Mucosa of stomach (tissue), 1 donor: ENCODE measurements around the gene WNT9B.

Experiments
- H3K27me3 ChIP-seq: one replicate; pipeline ENCODE4 v1.7.0; 2013; ENCODE audit warnings: mild to moderate bottlenecking, low read length; ENCODE audit not compliant: control insufficient read depth, insufficient read depth
- H3K36me3 ChIP-seq: one replicate; pipeline ENCODE4 v1.7.0; 2013; ENCODE audit warnings: low read length; ENCODE audit not compliant: control insufficient read depth, insufficient read depth
- H3K4me1 ChIP-seq: one replicate; pipeline ENCODE4 v1.7.0; 2013; ENCODE audit warnings: mild to moderate bottlenecking, low read length; ENCODE audit not compliant: control insufficient read depth, insufficient read depth
- H3K4me3 ChIP-seq: one replicate; pipeline ENCODE4 v1.7.0; 2013; ENCODE audit warnings: low read length
- H3K9ac ChIP-seq: one replicate; pipeline ENCODE4 v1.7.0; 2013; ENCODE audit warnings: mild to moderate bottlenecking, low read length, moderate library complexity
- H3K9me3 ChIP-seq: one replicate; pipeline ENCODE4 v1.7.0; 2013; ENCODE audit warnings: mild to moderate bottlenecking, low read length, moderate library complexity; ENCODE audit not compliant: control insufficient read depth
- donor health status: Pancreatic carcinoma.

The WNT9B gene

GRCh38 chr17:46866747-46867146 is 15.4 kb downstream of the WNT9B start:
- H3K9ac ChIP-seq = no peak overlapping the region
- H3K4me1 ChIP-seq = peaks cover 6% of the 10 kb centered on the region
- no peaks in the 10 kb centered on the region for H3K9me3 ChIP-seq
- H3K4me3 ChIP-seq = no peak overlapping the region
- H3K27me3 ChIP-seq = peaks cover 5% of the 10 kb centered on the region
- H3K36me3 ChIP-seq = no peaks in the 10 kb centered on the region

GRCh38 chr17:46868689-46869187 is 17.4 kb downstream of the WNT9B start:
- H3K4me3 ChIP-seq = no peak overlapping the region
- no peaks in the 10 kb centered on the region for H3K36me3 ChIP-seq
- H3K9me3 ChIP-seq = no peaks in the 10 kb centered on the region
- H3K27me3 ChIP-seq = peaks cover 5% of the 10 kb centered on the region
- peaks cover 6% of the 10 kb centered on the region for H3K4me1 ChIP-seq
- H3K9ac ChIP-seq = no peak overlapping the region

GRCh38 chr17:46869296-46869695 is 17.9 kb downstream of the WNT9B start:
- Histone ChIP-seq H3K9ac (no peak overlapping the region), H3K4me3 (no peak overlapping the region), H3K27me3 (peaks cover 5% of the 10 kb centered on the region), H3K4me1 (peaks cover 6% of the 10 kb centered on the region), H3K9me3 (no peaks in the 10 kb centered on the region), H3K36me3 (no peaks in the 10 kb centered on the region)

GRCh38 chr17:46869975-46870803 is 18.8 kb downstream of the WNT9B start:
- no peaks in the 10 kb centered on the region for H3K9me3 ChIP-seq
- no peaks in the 10 kb centered on the region for H3K36me3 ChIP-seq
- H3K4me3 ChIP-seq = no peak overlapping the region
- peaks cover 5% of the 10 kb centered on the region for H3K27me3 ChIP-seq
- no peak overlapping the region for H3K9ac ChIP-seq
- peaks cover 6% of the 10 kb centered on the region for H3K4me1 ChIP-seq

- Histone ChIP-seq H3K4me3 (no peak overlapping the region), H3K4me1 (peaks cover 6% of the 10 kb centered on the region), H3K36me3 (no peaks in the 10 kb centered on the region), H3K9ac (no peak overlapping the region), H3K9me3 (no peaks in the 10 kb centered on the region), H3K27me3 (no peaks in the 10 kb centered on the region)
Observed at GRCh38 chr17:46872421-46872820, 21.0 kb downstream of the WNT9B start.

- H3K9me3 ChIP-seq = no peaks in the 10 kb centered on the region
- no peak overlapping the region for H3K9ac ChIP-seq
- H3K27me3 ChIP-seq = no peaks in the 10 kb centered on the region
- peaks cover 6% of the 10 kb centered on the region for H3K4me1 ChIP-seq
- H3K4me3 ChIP-seq = no peak overlapping the region
- no peaks in the 10 kb centered on the region for H3K36me3 ChIP-seq
Observed at GRCh38 chr17:46873941-46874645, 22.7 kb downstream of the WNT9B start.

- Histone ChIP-seq H3K9me3 (no peaks in the 10 kb centered on the region), H3K4me3 (no peak overlapping the region), H3K4me1 (peaks cover 6% of the 10 kb centered on the region), H3K27me3 (no peaks in the 10 kb centered on the region), H3K9ac (no peak overlapping the region), H3K36me3 (no peaks in the 10 kb centered on the region)
Observed at GRCh38 chr17:46874906-46875305, 23.5 kb downstream of the WNT9B start.

- Histone ChIP-seq H3K4me3 (no peak overlapping the region), H3K27me3 (no peaks in the 10 kb centered on the region), H3K9me3 (no peaks in the 10 kb centered on the region), H3K9ac (no peak overlapping the region), H3K36me3 (no peaks in the 10 kb centered on the region), H3K4me1 (no peaks in the 10 kb centered on the region)
Observed at GRCh38 chr17:46875849-46876352, 24.5 kb downstream of the WNT9B start.

- Histone ChIP-seq H3K36me3 (no peaks in the 10 kb centered on the region), H3K4me1 (no peaks in the 10 kb centered on the region), H3K27me3 (no peaks in the 10 kb centered on the region), H3K9ac (no peak overlapping the region), H3K9me3 (no peaks in the 10 kb centered on the region), H3K4me3 (no peak overlapping the region)
Observed at GRCh38 chr17:46876353-46876887, 25.0 kb downstream of the WNT9B start.

- Histone ChIP-seq H3K36me3 (no peaks in the 10 kb centered on the region), H3K4me1 (no peaks in the 10 kb centered on the region), H3K4me3 (no peak overlapping the region)
Observed at GRCh38 chr17:46876926-46877325, 25.5 kb downstream of the WNT9B start.

GRCh38 chr17:46877466-46877865 is 26.1 kb downstream of the WNT9B start:
- Histone ChIP-seq H3K9me3 (no peaks in the 10 kb centered on the region), H3K36me3 (no peaks in the 10 kb centered on the region), H3K4me3 (no peak overlapping the region), H3K27me3 (no peaks in the 10 kb centered on the region), H3K4me1 (no peaks in the 10 kb centered on the region), H3K9ac (no peak overlapping the region)

More at GRCh38 chr17:46876926-46877325, 25.5 kb downstream of the WNT9B start:
- H3K9ac ChIP-seq = no peak overlapping the region
- H3K9me3 ChIP-seq = no peaks in the 10 kb centered on the region
- H3K27me3 ChIP-seq = no peaks in the 10 kb centered on the region

GRCh38 chr17:46878055-46878454 is 26.7 kb downstream of the WNT9B start:
- Histone ChIP-seq H3K4me3 (no peak overlapping the region), H3K4me1 (no peaks in the 10 kb centered on the region), H3K27me3 (no peaks in the 10 kb centered on the region), H3K36me3 (no peaks in the 10 kb centered on the region), H3K9ac (no peak overlapping the region), H3K9me3 (no peaks in the 10 kb centered on the region)
